Embryonic facial prominence (tissue), 1 donor: Measurements from ENCODE around the gene CTTNBP2NL.
"Not testable (repeated sequence)": the region's sequence is repeated elsewhere in the genome, so short reads cannot be mapped to it uniquely, and the experiment has no call there.

Experiments
- DNase-seq: peaks from one replicate; pipeline ENCODE4 v3.0.0-alpha.2; 2016; ENCODE audit errors: extremely low spot score

The CTTNBP2NL gene

DNA sequence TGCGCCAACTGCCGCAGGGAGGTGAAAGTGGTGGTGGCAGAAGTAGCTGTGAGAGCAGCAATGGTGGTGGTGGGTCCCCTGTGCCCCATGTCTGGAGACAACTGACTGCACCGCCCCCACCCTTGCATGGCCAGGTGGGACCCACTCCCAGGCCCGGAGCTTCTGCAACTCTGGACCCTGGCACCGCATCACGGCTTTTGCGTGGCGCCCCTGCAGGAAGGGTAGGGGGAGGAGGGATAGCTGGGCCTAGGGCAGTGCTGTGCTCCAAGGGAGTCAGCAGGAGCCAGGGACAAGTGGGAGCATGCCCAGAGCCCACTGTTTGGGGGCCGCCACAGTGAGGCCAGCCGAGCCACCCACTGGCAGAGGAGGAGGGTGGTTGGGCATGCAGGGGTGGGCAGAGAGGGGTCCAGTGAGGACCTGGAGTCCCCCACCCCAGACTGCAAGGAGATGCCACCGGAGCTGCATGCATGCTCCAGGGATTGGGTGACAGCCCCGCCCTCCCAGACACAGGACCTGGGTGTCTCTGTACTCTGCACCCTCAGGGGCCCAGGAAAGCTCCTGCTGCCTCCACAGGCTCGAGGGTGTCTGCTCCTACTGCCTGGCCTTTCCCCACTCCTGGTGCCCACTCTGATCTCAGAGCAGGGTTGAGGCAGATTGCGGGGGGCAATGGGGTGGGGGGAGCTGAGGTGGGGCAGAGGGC lies 9.8 kb upstream of the CTTNBP2NL start:
- DNase-seq, result no peak

DNA sequence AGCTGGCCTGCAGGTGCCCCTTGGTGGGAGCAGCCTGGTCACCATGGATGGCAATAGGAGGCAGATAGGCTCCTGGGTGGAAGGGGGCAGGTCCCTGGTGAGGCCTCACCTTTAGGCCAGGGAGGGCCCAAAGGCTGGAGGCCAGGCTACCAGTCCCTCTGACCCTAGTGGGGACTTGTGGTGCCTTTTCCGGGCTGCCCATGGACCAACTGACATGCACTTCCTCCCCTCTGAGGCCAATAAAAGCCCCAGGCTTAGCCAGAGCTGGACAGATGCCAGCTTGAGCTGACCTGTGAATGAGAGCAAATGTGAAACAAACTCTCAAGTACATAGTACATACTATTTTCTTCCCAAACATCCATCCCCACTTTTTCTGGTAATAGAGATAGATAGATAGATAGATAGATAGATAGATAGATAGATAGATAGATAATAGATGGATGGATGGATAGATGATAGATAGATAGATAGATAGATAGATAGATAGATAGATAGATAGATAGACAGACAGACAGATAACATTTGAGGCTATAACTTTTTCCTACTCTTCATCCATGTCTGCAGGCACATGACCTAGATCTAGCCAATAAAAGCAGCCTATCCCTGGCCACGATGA lies 9.2 kb upstream of the CTTNBP2NL start:
- no peak for DNase-seq

DNA sequence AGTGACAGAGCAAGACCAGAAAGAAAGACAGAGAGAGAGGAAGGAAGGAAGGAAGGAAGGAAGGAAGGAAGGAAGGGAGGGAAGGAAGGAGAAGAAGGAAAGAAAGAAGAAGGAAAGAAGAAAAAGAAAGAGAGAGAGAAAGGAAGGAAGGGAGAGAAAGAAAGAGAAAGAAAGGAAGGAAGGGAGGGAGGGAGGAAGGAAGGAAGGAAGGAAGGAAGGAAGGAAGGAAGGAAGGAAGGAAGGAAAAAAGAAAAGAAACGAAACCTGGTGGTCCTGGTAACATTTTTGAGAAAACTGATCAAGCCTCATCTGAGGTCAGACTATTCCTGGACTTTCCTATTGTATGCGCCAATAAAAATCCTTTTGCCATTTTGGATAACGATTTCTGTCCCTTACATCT lies 8.2 kb upstream of the CTTNBP2NL start:
- DNase-seq, result no peak

DNA sequence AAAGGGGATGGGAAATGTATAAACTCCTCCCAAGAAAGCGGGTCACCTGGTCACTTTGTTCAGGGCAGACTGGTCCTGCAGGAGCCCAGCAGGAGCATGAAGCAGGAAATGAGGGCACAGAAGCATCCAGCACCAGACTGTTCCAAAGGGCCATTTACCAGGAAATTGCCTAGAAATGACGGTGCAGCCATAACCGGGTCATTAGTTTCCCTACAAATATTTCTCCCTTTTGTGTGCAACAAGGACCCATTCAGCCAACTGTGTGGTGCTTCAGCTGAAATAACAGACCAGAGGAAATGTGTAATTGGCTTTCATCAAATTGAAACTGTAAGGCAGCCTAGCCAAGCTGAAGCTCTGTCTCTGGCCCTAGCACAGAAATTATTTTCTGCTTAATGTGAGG lies 7.6 kb upstream of the CTTNBP2NL start:
- no peak for DNase-seq

DNA sequence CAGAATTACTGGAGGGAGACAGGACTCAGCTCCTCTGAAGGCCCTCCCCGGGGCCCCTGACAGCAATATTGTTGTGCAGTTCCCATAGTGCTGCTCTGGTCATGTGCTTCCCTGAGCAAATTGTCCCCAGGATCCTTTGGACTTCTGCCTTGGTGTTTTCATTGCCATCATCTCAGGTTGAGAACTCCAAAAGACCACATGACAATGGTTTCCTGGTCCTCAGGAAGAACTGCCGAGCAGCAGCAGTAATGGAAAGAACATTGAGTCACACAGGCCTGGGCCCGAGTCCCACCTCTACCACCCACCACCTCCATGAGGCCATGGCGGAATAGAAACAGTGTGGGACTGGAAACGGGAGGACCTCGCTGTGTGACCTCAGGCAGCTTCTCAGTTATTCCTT lies 6.3 kb upstream of the CTTNBP2NL start:
- DNase-seq, result no peak

DNA sequence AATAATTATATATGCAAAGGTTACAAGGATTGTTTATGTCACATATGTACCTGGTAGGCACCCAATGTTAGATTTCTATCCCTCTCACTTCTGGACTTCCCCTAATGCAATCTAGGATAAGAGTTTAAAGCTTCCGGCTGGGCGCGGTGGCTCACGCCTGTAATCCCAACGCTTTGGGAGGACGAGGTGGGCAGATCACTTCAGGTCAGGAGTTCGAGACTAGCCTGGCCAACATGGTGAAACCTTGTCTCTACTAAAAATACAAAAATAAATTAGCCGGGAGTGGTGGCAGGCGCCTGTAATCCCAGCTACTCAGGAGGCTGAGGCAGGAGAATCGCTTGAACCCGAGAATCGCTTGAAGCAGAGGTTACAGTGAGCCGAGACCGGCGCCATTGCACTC lies 5.7 kb upstream of the CTTNBP2NL start:
- not testable (repeated sequence) for DNase-seq

DNA sequence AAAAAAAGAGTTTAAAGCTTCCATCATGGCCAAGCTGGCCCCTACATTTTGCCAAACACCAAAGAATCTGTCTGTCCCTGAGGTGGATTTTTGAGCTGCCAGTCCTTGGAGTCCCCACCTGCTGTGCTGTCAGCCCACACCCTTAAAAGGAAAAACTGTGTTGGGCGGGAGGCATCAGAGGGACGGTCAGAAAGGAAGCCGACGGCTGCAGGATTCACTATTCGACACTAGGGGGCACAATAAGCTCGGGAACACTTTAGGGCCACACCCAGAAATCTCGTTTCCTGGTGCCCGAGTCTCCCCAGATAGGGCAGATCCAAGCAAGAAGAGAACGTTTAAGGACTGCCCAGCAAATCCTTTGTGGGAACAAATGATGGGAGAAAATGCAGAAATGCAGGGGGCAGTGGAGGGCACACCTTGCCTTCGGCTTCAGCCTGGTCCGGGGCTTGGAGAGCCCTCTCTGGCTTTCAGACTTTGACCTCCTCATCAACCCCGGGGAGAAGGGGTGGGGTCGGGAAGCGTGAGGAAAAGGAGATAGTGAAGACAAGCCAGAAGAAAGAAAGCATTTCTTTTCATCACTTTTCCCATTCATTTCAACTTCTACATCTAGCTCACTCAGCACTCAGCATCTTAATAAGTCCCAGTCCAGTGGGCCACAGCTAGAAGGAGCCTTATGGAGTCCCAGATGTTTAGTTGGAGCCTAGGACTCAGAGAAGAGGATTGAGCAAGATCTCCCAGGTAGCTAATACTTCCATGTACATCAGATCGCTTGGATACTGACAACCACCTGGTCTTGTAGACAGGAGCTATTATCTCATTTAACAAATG lies 5.0 kb upstream of the CTTNBP2NL start:
- DNase-seq, result peak; percentile 84

DNA sequence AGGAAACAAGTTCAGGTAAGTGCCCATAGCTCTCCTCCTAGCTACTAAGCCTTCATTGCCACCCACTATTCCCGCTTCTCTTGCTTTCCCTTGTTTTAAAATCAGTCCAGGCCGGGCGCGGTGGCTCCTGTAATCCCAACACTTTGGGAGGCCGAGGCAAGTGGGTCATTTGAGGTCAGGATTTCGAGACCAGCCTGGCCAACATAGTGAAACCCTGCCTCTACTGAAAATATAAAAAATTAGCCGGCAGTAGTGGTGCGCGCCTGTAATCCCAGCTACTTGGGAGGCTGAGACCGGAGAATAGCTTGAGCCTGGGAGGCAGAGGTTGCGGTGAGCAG lies 4.4 kb upstream of the CTTNBP2NL start:
- DNase-seq, result no peak

DNA sequence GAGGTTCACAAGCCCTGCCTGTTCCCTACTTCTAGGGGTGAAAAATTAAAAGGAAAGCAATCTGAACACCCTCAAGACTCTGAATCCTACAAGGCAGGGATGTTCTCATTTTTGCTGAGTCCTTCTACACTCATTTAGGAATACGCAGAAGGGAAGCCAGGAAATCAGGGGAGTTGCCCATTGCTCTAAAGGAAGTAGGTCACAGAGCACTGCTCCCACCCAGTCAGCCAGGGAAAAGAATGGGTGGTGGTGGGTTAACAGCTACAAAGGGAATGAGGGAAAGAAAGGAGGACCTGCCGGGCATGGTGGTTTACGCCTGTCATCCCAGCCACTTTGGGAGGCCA lies 2.4 kb upstream of the CTTNBP2NL start:
- no peak for DNase-seq

DNA sequence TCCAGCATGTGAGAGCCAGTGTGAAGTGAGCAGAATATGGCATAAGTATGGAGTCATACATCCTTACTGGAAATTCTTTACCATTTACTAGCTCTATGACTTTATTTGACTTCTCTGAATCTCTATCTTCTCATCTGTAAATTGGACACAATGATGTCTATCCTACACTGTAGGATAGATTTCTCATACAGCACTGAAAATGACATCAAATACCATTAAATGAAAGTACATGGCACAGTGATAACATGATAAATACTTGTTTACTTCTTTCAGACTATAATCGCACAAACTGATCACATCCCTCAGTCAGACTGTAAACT lies 1.3 kb upstream of the CTTNBP2NL start:
- no peak for DNase-seq

DNA sequence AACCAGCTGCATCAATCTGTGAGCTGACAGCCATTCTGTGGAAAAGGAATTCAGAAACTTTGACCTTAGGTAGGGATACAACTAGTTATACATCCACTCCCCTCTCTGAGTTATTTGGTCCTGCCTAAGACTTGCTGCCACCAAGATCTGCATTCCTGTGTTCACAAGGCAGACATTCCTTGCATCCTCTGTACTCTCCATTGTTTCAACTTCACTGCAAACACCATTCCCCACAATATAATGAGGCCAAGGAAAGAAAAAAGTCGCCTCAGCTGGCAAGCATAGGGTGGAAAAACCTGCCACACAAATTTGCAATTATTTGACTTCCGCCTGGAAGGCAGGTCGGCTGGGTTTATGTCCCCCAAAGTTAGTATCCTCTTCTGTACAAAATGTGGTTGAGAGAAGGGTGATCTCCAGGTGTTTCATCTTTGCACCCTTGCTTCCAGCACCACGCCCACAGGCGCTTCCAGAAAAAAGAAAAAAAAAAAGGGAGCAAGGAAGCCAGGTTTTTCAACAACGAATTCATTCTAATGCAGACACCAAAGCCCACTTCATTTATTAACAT lies 676 bp upstream of the CTTNBP2NL start:
- no peak for DNase-seq

DNA sequence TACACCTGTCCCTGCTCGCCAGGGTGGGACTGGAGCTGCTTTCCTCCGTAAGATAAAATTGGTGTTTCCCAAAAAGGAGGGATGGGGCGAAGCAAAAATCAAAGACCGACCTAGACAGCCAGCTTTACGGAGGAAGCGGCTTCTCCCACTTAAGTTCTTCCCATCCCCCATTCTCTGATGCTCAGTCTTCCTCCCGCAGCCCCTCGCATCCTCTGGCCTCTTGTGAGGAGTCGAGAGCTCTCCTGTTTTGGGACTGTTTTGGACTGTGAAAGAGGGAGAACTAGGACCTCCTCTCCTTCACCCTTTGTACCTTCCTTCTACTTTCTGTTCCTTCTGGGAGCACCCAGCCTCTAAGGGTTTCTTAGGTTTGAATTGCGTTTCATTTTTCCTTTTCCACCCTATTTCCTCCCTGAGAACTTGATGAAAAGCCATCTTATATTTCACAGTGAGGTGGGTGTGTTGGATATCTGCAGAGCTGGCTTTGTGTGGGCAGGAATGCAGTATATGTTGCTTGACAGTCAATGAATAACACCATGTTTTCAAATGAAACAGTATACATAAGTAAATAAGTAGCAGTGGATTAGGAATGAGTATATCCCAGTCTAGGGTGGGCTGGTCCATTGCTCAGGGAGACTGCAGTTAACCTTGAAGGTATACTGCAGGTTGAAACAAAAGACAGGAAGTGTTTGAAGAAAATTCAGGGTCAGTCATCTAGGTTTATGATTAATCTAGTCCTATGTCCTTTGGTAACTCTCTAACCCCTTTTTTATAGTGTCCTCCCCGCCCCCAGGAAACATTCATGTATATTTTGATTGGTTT lies 848 bp downstream of the CTTNBP2NL start:
- DNase-seq, result no peak

DNA sequence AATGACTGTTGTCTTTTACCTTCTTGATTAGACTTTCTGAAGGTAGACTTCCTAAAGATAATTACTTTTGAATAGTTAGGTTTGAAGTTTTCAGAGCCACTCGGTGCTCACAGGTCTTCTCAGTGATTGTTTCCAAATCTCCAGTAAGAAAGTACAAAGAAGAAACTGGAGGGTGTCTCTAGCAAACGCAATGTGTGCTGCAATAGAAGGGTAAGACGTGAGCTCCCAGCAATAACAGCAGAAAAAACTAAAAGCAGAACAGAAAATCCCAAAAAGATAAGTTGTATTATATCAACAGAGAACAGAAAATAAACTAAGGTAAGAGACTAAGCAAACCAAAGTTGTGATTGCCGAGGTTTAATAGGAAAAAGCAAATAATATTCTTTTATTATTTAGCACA lies 1.8 kb downstream of the CTTNBP2NL start:
- no peak for DNase-seq

DNA sequence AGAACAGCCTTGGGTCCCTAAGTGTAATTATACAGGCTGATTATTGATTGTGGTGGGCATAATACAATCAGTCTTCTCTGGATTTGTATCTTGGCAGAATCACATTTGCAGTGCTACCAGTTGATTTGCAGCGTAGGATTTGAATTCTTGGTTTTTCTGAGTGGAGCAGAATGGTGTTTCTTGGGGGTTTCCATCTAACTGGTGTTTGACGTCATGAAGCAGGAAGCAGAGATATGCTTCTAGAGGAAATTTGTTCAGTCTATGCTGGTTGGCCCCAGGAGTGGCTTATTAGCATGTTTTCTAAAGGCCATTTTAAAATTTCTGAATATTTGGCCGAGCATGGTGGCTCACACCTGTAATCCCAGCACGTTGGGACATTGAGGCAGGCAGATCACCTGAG lies 3.4 kb downstream of the CTTNBP2NL start:
- no peak for DNase-seq

DNA sequence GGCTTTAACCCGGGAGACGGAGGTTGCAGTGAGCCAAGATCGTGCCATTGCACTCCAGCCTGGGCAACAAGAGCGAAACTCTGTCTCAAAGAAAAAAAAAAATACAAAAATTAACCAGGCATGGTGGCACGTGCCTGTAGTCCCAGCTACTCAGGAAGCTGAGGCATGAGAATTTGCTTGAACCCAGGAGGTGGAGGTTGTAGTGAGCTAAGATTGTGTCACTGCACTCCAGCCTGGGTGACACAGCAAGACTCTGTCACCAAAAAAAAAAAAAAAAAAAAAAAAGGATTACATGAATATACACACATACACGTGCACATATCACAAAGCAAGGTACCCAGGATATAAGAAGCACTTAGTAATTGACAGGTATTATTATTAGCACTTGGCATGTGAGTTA lies 4.7 kb downstream of the CTTNBP2NL start:
- not testable (repeated sequence) for DNase-seq

DNA sequence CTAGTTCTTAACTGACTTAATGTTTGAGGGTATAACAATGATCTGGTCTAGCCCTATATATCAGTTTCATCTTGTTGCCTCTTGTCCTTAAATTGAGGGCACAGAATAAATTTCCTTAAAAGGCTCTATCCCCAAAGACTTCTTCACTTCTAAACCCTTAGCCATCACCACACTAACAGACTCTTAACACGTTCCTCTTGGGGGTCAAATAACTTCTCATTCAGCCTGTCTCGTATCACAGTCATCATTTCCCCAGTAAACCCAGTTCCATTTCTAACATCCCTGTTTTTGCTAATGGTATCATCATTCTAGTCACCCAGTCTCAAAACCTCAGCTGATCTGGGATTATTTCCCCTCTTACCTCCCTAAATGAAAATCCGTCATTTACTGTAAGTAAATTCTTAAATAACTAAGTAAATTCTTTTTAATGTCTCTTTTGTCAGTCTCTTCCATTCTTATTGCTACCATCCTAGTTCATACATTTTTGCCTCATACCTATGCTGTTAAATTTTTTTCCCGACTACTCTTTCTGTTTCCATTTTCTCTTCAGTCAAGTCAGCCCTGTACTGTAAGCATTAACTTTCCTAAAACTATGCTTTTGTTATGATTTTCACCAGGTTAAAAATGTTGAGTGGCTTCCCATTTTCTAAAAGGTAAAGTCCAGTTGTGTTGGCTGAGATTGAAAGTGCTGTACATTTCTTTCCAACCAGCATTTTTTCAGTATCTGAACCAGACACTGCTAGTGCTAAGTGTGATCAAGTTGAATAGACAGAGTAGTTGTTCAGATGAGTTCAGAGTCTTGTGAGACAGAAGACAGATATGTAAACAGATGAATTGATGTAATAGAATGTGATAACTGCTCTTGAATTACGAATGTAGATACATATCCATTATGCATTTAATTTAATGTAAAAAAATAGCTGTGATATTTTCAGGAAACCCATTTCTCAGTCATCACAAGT lies 6.9 kb downstream of the CTTNBP2NL start:
- no peak for DNase-seq

DNA sequence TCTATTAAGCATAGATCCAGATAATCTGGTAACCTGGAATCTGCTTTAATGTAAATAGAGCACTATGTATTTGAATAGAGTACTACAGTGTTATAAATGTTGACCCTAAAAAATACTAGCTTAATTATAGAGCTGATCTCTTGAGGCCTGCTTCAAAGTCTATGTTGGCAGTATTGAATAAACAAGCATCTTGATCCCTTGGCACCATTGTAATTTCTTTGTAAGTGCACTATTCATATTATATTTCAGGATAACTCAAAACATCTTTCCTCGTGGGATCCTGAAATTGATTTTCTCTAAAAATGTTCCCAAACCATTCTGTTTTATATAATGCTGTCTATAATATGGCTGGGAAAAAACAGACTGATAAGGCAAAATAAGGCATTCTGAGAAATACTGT lies 10.8 kb downstream of the CTTNBP2NL start:
- DNase-seq, result no peak

DNA sequence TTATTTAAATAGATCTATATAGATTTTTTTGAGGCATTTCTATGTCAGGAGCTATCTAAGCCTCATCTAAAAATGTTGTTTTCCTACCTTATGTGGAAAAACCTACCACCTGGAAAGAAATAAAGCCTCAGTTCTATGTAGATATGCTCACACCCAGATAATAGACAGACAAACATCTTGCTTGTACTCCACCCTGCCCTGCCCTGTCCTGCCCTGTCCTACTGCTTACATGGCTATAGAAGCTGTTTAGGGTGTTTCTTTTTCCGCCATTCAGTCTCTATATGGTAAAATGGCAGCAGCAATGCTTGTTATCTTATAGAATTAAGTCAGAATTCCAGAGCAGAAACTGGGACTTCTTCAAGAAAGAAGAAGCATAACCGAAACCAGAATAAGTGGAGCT lies 13.4 kb downstream of the CTTNBP2NL start:
- no peak for DNase-seq

DNA sequence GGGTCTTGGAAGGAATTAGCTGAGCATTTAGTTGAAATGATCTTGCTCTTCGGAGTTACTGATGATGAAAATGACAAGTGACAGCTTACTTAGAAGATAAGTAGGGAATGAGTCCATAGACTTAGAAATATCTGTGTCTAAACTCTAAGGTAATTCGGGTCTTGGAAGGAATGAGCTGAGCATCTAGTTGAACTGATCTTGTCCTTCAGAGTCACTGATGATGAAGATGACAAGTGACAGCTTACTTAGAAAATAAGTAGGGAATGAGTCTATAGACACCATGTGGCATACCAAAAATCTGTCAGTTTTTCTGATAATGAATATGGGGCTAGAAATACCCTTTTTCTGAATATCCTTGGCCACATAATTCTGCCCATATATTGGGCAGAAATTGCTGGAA lies 14.7 kb downstream of the CTTNBP2NL start:
- no peak for DNase-seq

DNA sequence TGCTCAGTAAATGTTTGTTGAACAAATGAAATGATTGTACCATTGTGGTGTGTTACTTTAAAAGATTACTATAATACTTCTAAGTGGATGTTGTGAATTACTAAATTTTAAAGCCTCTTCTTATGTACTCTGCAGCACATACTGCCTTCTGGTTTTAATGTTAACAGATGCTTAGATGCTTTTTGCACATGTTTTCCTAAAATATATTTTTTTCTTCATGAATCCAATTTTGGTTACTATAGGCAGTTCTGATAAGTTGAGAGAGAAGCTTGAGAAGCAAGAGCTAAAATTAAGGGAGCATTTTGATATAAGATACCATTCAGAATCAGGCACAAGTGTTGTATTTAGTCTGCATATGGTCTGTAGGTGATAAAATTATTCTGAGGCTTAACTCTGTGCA lies 21.3 kb downstream of the CTTNBP2NL start:
- DNase-seq, result no peak
